ENCODE measurements around the gene ADSL.

ADSL gene

GRCh38 chr22:40326905-40327735 is 19.2 kb upstream of the ADSL start:
- in situ Hi-C loops (cut with MboI; ENCODE audit: low pct_unique_long_range_greater_than_20kb, low sequenced_read_pairs, unreplicated experiment), result no loop called here
- TF ChIP-seq CTCF (IDR thresholded peaks at IDR 0.05; ENCODE audit: extremely low read depth, insufficient read depth, missing control alignments), result no peak
- DNase-seq (ENCODE audit: low spot score), result no peak

- in situ Hi-C loops (cut with MboI; ENCODE audit: low pct_unique_long_range_greater_than_20kb, low sequenced_read_pairs, unreplicated experiment), result no loop called here
- TF ChIP-seq CTCF (IDR thresholded peaks at IDR 0.05; ENCODE audit: extremely low read depth, insufficient read depth, missing control alignments), result no peak
- no peak for DNase-seq (ENCODE audit: low spot score)
Observed at GRCh38 chr22:40328546-40329456, 17.5 kb upstream of the ADSL start.

GRCh38 chr22:40329466-40329865 is 16.8 kb upstream of the ADSL start:
- in situ Hi-C loops (cut with MboI; ENCODE audit: low pct_unique_long_range_greater_than_20kb, low sequenced_read_pairs, unreplicated experiment), result no loop called here
- no peak for TF ChIP-seq CTCF (IDR thresholded peaks at IDR 0.05; ENCODE audit: extremely low read depth, insufficient read depth, missing control alignments)
- DNase-seq (ENCODE audit: low spot score), result no peak

GRCh38 chr22:40330086-40330485 is 16.2 kb upstream of the ADSL start:
- DNase-seq (ENCODE audit: low spot score), result no peak
- in situ Hi-C loops (cut with MboI; ENCODE audit: low pct_unique_long_range_greater_than_20kb, low sequenced_read_pairs, unreplicated experiment), result no loop called here
- no peak for TF ChIP-seq CTCF (IDR thresholded peaks at IDR 0.05; ENCODE audit: extremely low read depth, insufficient read depth, missing control alignments)

GRCh38 chr22:40330615-40331014 is 15.7 kb upstream of the ADSL start:
- no peak for TF ChIP-seq CTCF (IDR thresholded peaks at IDR 0.05; ENCODE audit: extremely low read depth, insufficient read depth, missing control alignments)
- in situ Hi-C loops (cut with MboI; ENCODE audit: low pct_unique_long_range_greater_than_20kb, low sequenced_read_pairs, unreplicated experiment), result no loop called here
- no peak for DNase-seq (ENCODE audit: low spot score)

- in situ Hi-C loops (cut with MboI; ENCODE audit: low pct_unique_long_range_greater_than_20kb, low sequenced_read_pairs, unreplicated experiment), result no loop called here
- no peak for DNase-seq (ENCODE audit: low spot score)
- TF ChIP-seq CTCF (IDR thresholded peaks at IDR 0.05; ENCODE audit: extremely low read depth, insufficient read depth, missing control alignments), result no peak
Observed at GRCh38 chr22:40331706-40332105, 14.6 kb upstream of the ADSL start.

All from GM13977 (cell line).